ENCODE results near the gene PLXNA3. TPM values are rescaled to one million over a fixed set of nuclear protein-coding genes. Genes with fewer than 3 reads are reported as not detected.

The PLXNA3 gene
- total and polyA plus RNA-seq, 2 donors from 2014 or later: 4.9 to 40.5 TPM

DNA sequence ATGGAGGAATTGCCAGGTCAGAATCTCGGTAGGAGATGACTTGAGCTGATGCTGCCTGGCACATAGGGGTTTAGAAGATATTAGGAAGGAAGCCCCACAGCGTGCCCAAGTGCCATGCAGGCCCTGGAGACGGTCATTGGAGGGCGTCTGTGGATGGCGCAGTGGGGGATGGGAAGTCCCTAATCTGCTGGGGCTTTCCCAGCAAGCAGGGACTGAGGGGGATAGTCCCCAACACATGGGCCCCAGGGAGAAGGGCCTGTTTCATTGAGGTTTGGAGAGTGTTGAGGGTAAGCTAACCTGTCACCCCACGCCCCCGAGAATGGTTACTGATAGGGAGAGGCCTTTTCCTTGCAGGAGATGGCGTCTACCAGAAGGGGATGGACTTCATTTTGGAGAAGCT, 38.9 kb upstream of the PLXNA3 start:
- FAIRE-seq (no peak), DNase-seq (no peak)
- Histone ChIP-seq H3K9ac (ENCODE audit: low read length in 3 of 3) (no peak overlapping the region), H3K4me1 (ENCODE audit: control insufficient read depth in 2 of 3, insufficient read depth in 2 of 3, low read depth in 1 of 3, low read length in 3 of 3) (no peaks in the 10 kb centered on the region), H3K27me3 (ENCODE audit: control insufficient read depth, insufficient read depth, low read length) (no peaks in the 10 kb centered on the region), H3K27ac (ENCODE audit: low read depth in 2 of 2, low read length in 2 of 2) (no peak overlapping the region), H3K4me3 (ENCODE audit: low read length in 3 of 3) (no peak overlapping the region), H3K36me3 (ENCODE audit: control insufficient read depth in 2 of 3, insufficient read depth in 3 of 3, low read length in 3 of 3) (no peaks in the 10 kb centered on the region), H3K9me3 (ENCODE audit: control insufficient read depth in 2 of 3, insufficient read depth in 1 of 3, low read length in 3 of 3) (no peaks in the 10 kb centered on the region)
- TF ChIP-seq CTCF (IDR thresholded peaks at IDR 0.05; ENCODE audit: borderline replicate concordance, extremely low read depth, insufficient read depth): no peak
- intact Hi-C loops (cut with DNase I): no loop called here

- Histone ChIP-seq H3K27me3 (ENCODE audit: control insufficient read depth, insufficient read depth, low read length) (no peaks in the 10 kb centered on the region), H3K36me3 (ENCODE audit: control insufficient read depth in 2 of 3, insufficient read depth in 3 of 3, low read length in 3 of 3) (no peaks in the 10 kb centered on the region), H3K9ac (ENCODE audit: low read length in 3 of 3) (no peak overlapping the region), H3K27ac (ENCODE audit: low read depth in 2 of 2, low read length in 2 of 2) (no peak overlapping the region), H3K4me1 (ENCODE audit: control insufficient read depth in 2 of 3, insufficient read depth in 2 of 3, low read depth in 1 of 3, low read length in 3 of 3) (no peaks in the 10 kb centered on the region), H3K9me3 (ENCODE audit: control insufficient read depth in 2 of 3, insufficient read depth in 1 of 3, low read length in 3 of 3) (no peaks in the 10 kb centered on the region), H3K4me3 (ENCODE audit: low read length in 3 of 3) (no peak overlapping the region)
- TF ChIP-seq CTCF (IDR thresholded peaks at IDR 0.05; ENCODE audit: borderline replicate concordance, extremely low read depth, insufficient read depth): no peak
- DNase-seq (no peak), FAIRE-seq (no peak)
- intact Hi-C loops (cut with DNase I): no loop called here
Observed at GRCh38 chrX:154419688-154420401, 38.2 kb upstream of the PLXNA3 start.

DNA sequence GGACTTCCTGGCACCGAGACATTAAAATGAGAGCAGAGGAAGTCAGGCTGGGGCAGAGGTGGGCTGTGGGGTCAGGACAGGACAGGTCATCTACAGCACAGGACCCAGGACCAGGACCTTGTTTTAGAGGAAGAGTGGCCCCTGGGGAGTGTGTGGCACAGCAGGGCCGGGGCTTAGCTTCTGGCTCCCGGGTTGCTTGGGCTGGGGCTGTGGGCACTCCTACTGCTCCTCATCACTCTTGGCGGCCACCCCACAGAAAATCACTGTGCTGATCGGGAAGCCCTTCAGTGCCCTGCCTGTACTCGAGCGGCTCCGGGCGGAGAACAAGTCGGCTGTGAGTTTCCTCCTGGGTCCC, 37.7 kb upstream of the PLXNA3 start:
- H3K4me3 ChIP-seq (ENCODE audit: low read length in 3 of 3): no peak overlapping the region
- H3K27ac ChIP-seq (ENCODE audit: low read depth in 2 of 2, low read length in 2 of 2): no peak overlapping the region
- no peak overlapping the region for H3K9ac ChIP-seq (ENCODE audit: low read length in 3 of 3)
- FAIRE-seq: no peak
- no peaks in the 10 kb centered on the region for H3K9me3 ChIP-seq (ENCODE audit: control insufficient read depth in 2 of 3, insufficient read depth in 1 of 3, low read length in 3 of 3)
- TF ChIP-seq CTCF (IDR thresholded peaks at IDR 0.05; ENCODE audit: borderline replicate concordance, extremely low read depth, insufficient read depth): no peak
- H3K36me3 ChIP-seq (ENCODE audit: control insufficient read depth in 2 of 3, insufficient read depth in 3 of 3, low read length in 3 of 3): no peaks in the 10 kb centered on the region
- no peak for DNase-seq
- intact Hi-C loops (cut with DNase I): no loop called here
- no peaks in the 10 kb centered on the region for H3K4me1 ChIP-seq (ENCODE audit: control insufficient read depth in 2 of 3, insufficient read depth in 2 of 3, low read depth in 1 of 3, low read length in 3 of 3)
- H3K27me3 ChIP-seq (ENCODE audit: control insufficient read depth, insufficient read depth, low read length): no peaks in the 10 kb centered on the region
